HepG2 (cell line): ENCODE data around the gene SLC1A5. TPM values are rescaled to one million over a fixed set of nuclear protein-coding genes. Genes with fewer than 3 reads are reported as not detected.

Source experiments
- MAFG ChIP-seq: sonication (generic); formaldehyde crosslinking; IDR thresholded peaks from 2 replicates; pipeline ENCODE4 v1.5.1; 2020; ENCODE audit warnings: mild to moderate bottlenecking, missing genetic modification reagents
- NFKB2 ChIP-seq: sonication (generic); formaldehyde crosslinking; IDR thresholded peaks from 2 replicates; pipeline ENCODE4 v1.4.0; 2020; ENCODE audit warnings: missing genetic modification reagents, borderline replicate concordance
- XRCC5 ChIP-seq: fragments of 200-400 bp; formaldehyde crosslinking; optimal IDR thresholded peaks from 2 replicates; pipeline ENCODE3; 2017; ENCODE audit warnings: mild to moderate bottlenecking, low read length
- polyA plus RNA-seq, 8 experiments: library from polyadenylated mRNA; depleted of rRNA in 3 of 8; stranded (reverse) in 7 of 8; unstranded in 1 of 8; fragments of >200 nt; fragmentation: Illumina TruSeq in 4 of 8; extraction: Trizol in 4 of 8; gene quantifications; 2 replicates each; pipeline versions ENCODE4 v1.2.1 to v1.2.3, GENCODE V29; 2011 to 2016; ENCODE audit warnings: low read depth in 4 of 8, missing spikeins in 1 of 8, mixed read lengths in 1 of 8; ENCODE audit not compliant: insufficient read depth in 1 of 8
- total RNA-seq, 5 experiments: library from RNA; depleted of rRNA; stranded (reverse); fragments of >200 nt; fragmentation: Illumina TruSeq; extraction: Trizol; gene quantifications; 2 replicates each; pipeline ENCODE4 v1.2.3, GENCODE V29; 2016; ENCODE audit warnings: low read depth in 1 of 5
- TF ChIP-seq, protein P1 (sequence below): sonication (generic); formaldehyde crosslinking; IDR thresholded peaks from 2 replicates; pipeline ENCODE4 v1.5.0; 2020; ENCODE audit warnings: mild to moderate bottlenecking, missing genetic modification reagents, borderline replicate concordance
- TF ChIP-seq, protein P2 (sequence below): sonication (generic); formaldehyde crosslinking; IDR thresholded peaks from 2 replicates; pipeline ENCODE4 v1.5.1; 2020; ENCODE audit warnings: mild to moderate bottlenecking, missing genetic modification reagents, moderate library complexity

The SLC1A5 gene
- total and polyA plus RNA-seq, 2 of the 13 experiments (the other 11 are each of a cell fraction or from before 2014, with no cell fraction given) = 120 to 159 TPM

DNA sequence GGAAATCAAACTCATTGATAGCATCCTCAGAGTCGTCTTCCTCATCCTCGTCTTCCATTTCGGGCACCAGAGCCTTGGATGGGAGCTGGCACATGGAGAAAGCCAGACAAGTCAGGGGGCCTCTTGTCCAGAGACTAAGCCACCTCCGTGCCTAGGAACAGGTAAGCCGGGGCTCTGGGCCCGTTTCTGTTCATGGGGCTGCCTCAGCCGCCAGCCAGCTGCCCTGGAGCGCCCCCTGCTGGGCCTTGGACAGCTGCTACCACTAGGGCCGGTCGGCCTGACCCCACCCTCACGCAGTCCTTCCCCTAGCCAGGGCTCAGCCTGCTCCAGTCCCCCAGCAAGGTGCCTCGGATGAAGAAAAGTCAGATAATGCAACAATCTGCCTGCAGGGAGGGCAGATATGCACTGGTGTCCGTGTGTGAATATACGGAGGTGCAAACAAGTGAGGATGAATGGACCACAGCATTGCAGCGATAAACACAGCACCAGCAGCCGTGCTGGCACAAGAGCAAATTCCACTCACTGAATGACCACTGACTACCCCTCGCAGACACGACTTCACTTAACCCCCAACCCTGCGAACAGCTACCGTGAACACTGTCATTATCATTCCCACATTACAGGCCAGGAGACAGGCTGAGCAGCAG is 59.6 kb downstream of the SLC1A5 start (continued):
- TF ChIP-seq, protein P1, sequence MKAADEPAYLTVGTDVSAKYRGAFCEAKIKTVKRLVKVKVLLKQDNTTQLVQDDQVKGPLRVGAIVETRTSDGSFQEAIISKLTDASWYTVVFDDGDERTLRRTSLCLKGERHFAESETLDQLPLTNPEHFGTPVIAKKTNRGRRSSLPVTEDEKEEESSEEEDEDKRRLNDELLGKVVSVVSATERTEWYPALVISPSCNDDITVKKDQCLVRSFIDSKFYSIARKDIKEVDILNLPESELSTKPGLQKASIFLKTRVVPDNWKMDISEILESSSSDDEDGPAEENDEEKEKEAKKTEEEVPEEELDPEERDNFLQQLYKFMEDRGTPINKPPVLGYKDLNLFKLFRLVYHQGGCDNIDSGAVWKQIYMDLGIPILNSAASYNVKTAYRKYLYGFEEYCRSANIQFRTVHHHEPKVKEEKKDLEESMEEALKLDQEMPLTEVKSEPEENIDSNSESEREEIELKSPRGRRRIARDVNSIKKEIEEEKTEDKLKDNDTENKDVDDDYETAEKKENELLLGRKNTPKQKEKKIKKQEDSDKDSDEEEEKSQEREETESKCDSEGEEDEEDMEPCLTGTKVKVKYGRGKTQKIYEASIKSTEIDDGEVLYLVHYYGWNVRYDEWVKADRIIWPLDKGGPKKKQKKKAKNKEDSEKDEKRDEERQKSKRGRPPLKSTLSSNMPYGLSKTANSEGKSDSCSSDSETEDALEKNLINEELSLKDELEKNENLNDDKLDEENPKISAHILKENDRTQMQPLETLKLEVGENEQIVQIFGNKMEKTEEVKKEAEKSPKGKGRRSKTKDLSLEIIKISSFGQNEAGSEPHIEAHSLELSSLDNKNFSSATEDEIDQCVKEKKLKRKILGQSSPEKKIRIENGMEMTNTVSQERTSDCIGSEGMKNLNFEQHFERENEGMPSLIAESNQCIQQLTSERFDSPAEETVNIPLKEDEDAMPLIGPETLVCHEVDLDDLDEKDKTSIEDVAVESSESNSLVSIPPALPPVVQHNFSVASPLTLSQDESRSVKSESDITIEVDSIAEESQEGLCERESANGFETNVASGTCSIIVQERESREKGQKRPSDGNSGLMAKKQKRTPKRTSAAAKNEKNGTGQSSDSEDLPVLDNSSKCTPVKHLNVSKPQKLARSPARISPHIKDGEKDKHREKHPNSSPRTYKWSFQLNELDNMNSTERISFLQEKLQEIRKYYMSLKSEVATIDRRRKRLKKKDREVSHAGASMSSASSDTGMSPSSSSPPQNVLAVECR = peak; percentile 33; the same call in 1 of the 2 replicates
- TF ChIP-seq, protein P2, sequence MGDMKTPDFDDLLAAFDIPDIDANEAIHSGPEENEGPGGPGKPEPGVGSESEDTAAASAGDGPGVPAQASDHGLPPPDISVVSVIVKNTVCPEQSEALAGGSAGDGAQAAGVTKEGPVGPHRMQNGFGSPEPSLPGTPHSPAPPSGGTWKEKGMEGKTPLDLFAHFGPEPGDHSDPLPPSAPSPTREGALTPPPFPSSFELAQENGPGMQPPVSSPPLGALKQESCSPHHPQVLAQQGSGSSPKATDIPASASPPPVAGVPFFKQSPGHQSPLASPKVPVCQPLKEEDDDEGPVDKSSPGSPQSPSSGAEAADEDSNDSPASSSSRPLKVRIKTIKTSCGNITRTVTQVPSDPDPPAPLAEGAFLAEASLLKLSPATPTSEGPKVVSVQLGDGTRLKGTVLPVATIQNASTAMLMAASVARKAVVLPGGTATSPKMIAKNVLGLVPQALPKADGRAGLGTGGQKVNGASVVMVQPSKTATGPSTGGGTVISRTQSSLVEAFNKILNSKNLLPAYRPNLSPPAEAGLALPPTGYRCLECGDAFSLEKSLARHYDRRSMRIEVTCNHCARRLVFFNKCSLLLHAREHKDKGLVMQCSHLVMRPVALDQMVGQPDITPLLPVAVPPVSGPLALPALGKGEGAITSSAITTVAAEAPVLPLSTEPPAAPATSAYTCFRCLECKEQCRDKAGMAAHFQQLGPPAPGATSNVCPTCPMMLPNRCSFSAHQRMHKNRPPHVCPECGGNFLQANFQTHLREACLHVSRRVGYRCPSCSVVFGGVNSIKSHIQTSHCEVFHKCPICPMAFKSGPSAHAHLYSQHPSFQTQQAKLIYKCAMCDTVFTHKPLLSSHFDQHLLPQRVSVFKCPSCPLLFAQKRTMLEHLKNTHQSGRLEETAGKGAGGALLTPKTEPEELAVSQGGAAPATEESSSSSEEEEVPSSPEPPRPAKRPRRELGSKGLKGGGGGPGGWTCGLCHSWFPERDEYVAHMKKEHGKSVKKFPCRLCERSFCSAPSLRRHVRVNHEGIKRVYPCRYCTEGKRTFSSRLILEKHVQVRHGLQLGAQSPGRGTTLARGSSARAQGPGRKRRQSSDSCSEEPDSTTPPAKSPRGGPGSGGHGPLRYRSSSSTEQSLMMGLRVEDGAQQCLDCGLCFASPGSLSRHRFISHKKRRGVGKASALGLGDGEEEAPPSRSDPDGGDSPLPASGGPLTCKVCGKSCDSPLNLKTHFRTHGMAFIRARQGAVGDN (CRISPR knock-in tag) = peak; percentile 57
- TF ChIP-seq NFKB2 (CRISPR knock-in tag) = 0 out of 2 replicates have a peak, but pooled peaks have one; percentile 9
- TF ChIP-seq XRCC5 = peak; percentile 77
- TF ChIP-seq MAFG (CRISPR knock-in tag) = no peak
